ENCODE measurements around the gene IFNB1.

- TF ChIP-seq POLR2A (IDR thresholded peaks at IDR 0.05; ENCODE audit: low read length) (no peak), GATA1 (IDR thresholded peaks at IDR 0.05; ENCODE audit: low read depth, low read length) (no peak)
Measured at GRCh38 chr9:21031808-21032183, 45.9 kb downstream of the IFNB1 start.

Data from erythroblast (primary cell).